NCI-H2227 (cell line): ENCODE data around the gene PTGES2.

ENCODE experiments used
- DNase-seq: peaks from one replicate; lab custom pipeline; 2025; ENCODE audit not compliant: unreplicated experiment; lab: John Stamatoyannopoulos, UW

The PTGES2 gene

GRCh38 chr9:128153060-128153946 lies 25.8 kb upstream of the PTGES2 start:
- no peak for DNase-seq

GRCh38 chr9:128152133-128153059 lies 24.9 kb upstream of the PTGES2 start:
- no peak for DNase-seq

- DNase-seq: no peak
Observed at GRCh38 chr9:128151309-128152132, 24.0 kb upstream of the PTGES2 start.

GRCh38 chr9:128150594-128151308 lies 23.2 kb upstream of the PTGES2 start:
- no peak for DNase-seq

- DNase-seq: no peak
Observed at GRCh38 chr9:128149951-128150593, 22.5 kb upstream of the PTGES2 start.

GRCh38 chr9:128149001-128149701 lies 21.6 kb upstream of the PTGES2 start, which contains the start of gene LCN2:
LCN2 (plus strand) TSS chr9:128149453; CDS start chr9:128149526, 73 bp downstream.
- no peak for DNase-seq

- DNase-seq: no peak
Observed at GRCh38 chr9:128148509-128149000, 21.0 kb upstream of the PTGES2 start.

GRCh38 chr9:128146591-128147120 lies 19.1 kb upstream of the PTGES2 start:
- DNase-seq: no peak

GRCh38 chr9:128145951-128146351 lies 18.4 kb upstream of the PTGES2 start:
- no peak for DNase-seq

- no peak for DNase-seq
Observed at GRCh38 chr9:128145536-128145935, 18.0 kb upstream of the PTGES2 start.

- DNase-seq: no peak
Observed at GRCh38 chr9:128144239-128145181, 17.0 kb upstream of the PTGES2 start.

GRCh38 chr9:128143525-128144238 lies 16.2 kb upstream of the PTGES2 start:
- no peak for DNase-seq

GRCh38 chr9:128142596-128142995 lies 15.1 kb upstream of the PTGES2 start:
- DNase-seq: no peak

- no peak for DNase-seq
Observed at GRCh38 chr9:128142061-128142460, 14.5 kb upstream of the PTGES2 start.

- DNase-seq: no peak
Observed at GRCh38 chr9:128141604-128142003, 14.1 kb upstream of the PTGES2 start.

- DNase-seq: no peak
Observed at GRCh38 chr9:128139621-128140020, 12.1 kb upstream of the PTGES2 start.

GRCh38 chr9:128138001-128138400 lies 10.5 kb upstream of the PTGES2 start:
- no peak for DNase-seq
